Esophagus muscularis mucosa (tissue), 3 donors: Measurements from ENCODE around the gene RANBP17.

Experiments
- CTCF ChIP-seq, 3 experiments: fragments of 200-600 bp in 2 of 3; fragments of 450-650 bp in 1 of 3; sonication (generic) in 2 of 3; IDR thresholded peaks; one replicate each; pipeline ENCODE4 v1.5.1; 2017 to 2019; ENCODE audit warnings: antibody characterized with exemption in 3 of 3, mild to moderate bottlenecking in 2 of 3, moderate library complexity in 1 of 3
- POLR2A ChIP-seq: fragments of 450-650 bp; IDR thresholded peaks from one replicate; pipeline ENCODE4 v1.6.1; 2017; ENCODE audit warnings: antibody characterized with exemption, moderate library complexity, mild to moderate bottlenecking, low read depth
- POLR2AphosphoS5 ChIP-seq, 2 donors: sonication (generic); formaldehyde crosslinking; IDR thresholded peaks; one replicate each; pipeline ENCODE4 v1.6.1; 2017; ENCODE audit warnings: antibody characterized with exemption in 2 of 2

GRCh38 chr5:170832241-170832640 lies 29.6 kb upstream of the RANBP17 start:
- TF ChIP-seq POLR2A (no peak), CTCF (IDR thresholded peaks at IDR 0.05) (no peak), POLR2AphosphoS5 (IDR thresholded peaks at IDR 0.05) (no peak)
